Measurements from ENCODE around the gene SPPL2B.

- TF ChIP-seq, protein P1, sequence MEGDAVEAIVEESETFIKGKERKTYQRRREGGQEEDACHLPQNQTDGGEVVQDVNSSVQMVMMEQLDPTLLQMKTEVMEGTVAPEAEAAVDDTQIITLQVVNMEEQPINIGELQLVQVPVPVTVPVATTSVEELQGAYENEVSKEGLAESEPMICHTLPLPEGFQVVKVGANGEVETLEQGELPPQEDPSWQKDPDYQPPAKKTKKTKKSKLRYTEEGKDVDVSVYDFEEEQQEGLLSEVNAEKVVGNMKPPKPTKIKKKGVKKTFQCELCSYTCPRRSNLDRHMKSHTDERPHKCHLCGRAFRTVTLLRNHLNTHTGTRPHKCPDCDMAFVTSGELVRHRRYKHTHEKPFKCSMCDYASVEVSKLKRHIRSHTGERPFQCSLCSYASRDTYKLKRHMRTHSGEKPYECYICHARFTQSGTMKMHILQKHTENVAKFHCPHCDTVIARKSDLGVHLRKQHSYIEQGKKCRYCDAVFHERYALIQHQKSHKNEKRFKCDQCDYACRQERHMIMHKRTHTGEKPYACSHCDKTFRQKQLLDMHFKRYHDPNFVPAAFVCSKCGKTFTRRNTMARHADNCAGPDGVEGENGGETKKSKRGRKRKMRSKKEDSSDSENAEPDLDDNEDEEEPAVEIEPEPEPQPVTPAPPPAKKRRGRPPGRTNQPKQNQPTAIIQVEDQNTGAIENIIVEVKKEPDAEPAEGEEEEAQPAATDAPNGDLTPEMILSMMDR (conservative IDR thresholded peaks at IDR 0.05; ENCODE audit: low read depth in 2 of 2): no peak
- no peak for TF ChIP-seq EZH2 (IDR thresholded peaks at IDR 0.05; ENCODE audit: low read depth, unreplicated experiment)
- no peak for TF ChIP-seq POLR2AphosphoS5 (IDR thresholded peaks at IDR 0.05; ENCODE audit: low read depth)
- no peak for TF ChIP-seq REST (IDR thresholded peaks at IDR 0.05; ENCODE audit: unreplicated experiment)
- TF ChIP-seq CREB1 (CRISPR knock-in tag; IDR thresholded peaks at IDR 0.05; ENCODE audit: low read depth): no peak
- no peak for TF ChIP-seq EZH2phosphoT487 (IDR thresholded peaks at IDR 0.05; ENCODE audit: unreplicated experiment)
- no peak for TF ChIP-seq JUNB (IDR thresholded peaks at IDR 0.05; ENCODE audit: unreplicated experiment)
- TF ChIP-seq ZNF331 (CRISPR knock-in tag; IDR thresholded peaks at IDR 0.05; ENCODE audit: low read depth): no peak
- TF ChIP-seq, protein P2, sequence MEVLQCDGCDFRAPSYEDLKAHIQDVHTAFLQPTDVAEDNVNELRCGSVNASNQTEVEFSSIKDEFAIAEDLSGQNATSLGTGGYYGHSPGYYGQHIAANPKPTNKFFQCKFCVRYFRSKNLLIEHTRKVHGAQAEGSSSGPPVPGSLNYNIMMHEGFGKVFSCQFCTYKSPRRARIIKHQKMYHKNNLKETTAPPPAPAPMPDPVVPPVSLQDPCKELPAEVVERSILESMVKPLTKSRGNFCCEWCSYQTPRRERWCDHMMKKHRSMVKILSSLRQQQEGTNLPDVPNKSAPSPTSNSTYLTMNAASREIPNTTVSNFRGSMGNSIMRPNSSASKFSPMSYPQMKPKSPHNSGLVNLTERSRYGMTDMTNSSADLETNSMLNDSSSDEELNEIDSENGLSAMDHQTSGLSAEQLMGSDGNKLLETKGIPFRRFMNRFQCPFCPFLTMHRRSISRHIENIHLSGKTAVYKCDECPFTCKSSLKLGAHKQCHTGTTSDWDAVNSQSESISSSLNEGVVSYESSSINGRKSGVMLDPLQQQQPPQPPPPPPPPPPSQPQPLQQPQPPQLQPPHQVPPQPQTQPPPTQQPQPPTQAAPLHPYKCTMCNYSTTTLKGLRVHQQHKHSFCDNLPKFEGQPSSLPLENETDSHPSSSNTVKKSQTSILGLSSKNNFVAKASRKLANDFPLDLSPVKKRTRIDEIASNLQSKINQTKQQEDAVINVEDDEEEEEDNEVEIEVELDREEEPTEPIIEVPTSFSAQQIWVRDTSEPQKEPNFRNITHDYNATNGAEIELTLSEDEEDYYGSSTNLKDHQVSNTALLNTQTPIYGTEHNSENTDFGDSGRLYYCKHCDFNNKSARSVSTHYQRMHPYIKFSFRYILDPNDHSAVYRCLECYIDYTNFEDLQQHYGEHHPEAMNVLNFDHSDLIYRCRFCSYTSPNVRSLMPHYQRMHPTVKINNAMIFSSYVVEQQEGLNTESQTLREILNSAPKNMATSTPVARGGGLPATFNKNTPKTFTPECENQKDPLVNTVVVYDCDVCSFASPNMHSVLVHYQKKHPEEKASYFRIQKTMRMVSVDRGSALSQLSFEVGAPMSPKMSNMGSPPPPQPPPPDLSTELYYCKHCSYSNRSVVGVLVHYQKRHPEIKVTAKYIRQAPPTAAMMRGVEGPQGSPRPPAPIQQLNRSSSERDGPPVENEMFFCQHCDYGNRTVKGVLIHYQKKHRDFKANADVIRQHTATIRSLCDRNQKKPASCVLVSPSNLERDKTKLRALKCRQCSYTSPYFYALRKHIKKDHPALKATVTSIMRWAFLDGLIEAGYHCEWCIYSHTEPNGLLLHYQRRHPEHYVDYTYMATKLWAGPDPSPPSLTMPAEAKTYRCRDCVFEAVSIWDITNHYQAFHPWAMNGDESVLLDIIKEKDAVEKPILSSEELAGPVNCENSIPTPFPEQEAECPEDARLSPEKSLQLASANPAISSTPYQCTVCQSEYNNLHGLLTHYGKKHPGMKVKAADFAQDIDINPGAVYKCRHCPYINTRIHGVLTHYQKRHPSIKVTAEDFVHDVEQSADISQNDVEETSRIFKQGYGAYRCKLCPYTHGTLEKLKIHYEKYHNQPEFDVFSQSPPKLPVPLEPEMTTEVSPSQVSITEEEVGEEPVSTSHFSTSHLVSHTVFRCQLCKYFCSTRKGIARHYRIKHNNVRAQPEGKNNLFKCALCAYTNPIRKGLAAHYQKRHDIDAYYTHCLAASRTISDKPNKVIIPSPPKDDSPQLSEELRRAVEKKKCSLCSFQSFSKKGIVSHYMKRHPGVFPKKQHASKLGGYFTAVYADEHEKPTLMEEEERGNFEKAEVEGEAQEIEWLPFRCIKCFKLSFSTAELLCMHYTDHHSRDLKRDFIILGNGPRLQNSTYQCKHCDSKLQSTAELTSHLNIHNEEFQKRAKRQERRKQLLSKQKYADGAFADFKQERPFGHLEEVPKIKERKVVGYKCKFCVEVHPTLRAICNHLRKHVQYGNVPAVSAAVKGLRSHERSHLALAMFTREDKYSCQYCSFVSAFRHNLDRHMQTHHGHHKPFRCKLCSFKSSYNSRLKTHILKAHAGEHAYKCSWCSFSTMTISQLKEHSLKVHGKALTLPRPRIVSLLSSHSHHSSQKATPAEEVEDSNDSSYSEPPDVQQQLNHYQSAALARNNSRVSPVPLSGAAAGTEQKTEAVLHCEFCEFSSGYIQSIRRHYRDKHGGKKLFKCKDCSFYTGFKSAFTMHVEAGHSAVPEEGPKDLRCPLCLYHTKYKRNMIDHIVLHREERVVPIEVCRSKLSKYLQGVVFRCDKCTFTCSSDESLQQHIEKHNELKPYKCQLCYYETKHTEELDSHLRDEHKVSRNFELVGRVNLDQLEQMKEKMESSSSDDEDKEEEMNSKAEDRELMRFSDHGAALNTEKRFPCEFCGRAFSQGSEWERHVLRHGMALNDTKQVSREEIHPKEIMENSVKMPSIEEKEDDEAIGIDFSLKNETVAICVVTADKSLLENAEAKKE (CRISPR knock-in tag; IDR thresholded peaks at IDR 0.05): no peak
- no peak for TF ChIP-seq STAT1 (IDR thresholded peaks at IDR 0.05; ENCODE audit: unreplicated experiment)
- TF ChIP-seq, protein P3, sequence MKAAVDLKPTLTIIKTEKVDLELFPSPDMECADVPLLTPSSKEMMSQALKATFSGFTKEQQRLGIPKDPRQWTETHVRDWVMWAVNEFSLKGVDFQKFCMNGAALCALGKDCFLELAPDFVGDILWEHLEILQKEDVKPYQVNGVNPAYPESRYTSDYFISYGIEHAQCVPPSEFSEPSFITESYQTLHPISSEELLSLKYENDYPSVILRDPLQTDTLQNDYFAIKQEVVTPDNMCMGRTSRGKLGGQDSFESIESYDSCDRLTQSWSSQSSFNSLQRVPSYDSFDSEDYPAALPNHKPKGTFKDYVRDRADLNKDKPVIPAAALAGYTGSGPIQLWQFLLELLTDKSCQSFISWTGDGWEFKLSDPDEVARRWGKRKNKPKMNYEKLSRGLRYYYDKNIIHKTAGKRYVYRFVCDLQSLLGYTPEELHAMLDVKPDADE (IDR thresholded peaks at IDR 0.05): no peak
Observed at GRCh38 chr19:2355168-2356035, 26.9 kb downstream of the SPPL2B start.
